Activated CD4-positive, alpha-beta T cell treated with anti-CD3 and anti-CD28 coated beads, Interleukin-2, amount 50 U/mL, for 24 hours (primary cell): ENCODE measurements around the gene GPD2.
"Not testable (repeated sequence)": the region's sequence is repeated elsewhere in the genome, so short reads cannot be mapped to it uniquely, and the experiment has no call there.

Experiments
- DNase-seq, 2 donors: peaks; one replicate each; pipeline ENCODE4 v3.0.0-alpha.2; 2020; ENCODE audit warnings: low read depth in 1 of 2, low spot score in 1 of 2

Gene GPD2

DNA sequence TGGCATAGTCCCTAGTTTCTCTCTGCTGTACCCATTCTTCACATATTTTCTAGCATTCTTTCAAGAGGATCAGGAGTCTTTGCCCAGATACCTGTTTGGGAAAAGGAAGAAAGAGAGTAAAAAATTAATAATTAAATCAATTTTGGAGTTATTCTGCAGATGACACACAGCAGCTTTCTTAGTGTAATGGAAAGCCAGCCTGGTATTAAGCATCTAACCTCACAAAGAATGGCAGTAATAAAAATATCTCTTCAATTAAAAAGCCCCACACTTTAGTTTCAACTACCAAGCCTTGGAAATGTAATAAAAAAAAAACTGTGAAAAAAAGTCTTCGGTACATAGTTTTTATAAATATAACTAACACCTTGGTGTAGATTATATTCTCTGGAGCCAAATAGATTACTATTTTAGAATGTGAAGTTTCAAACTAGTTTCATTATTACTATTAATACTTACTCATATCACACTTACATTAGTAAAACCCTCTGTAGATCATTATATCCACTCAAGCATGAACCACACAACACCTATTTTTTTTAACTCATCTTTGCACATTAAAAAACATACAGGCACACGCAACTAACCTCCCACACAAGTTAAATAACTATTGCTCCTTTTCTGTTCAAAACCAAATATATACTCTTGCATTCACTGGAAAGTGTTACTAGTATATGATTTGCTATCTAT lies 90.9 kb downstream of the GPD2 start:
- no peak for DNase-seq

DNA sequence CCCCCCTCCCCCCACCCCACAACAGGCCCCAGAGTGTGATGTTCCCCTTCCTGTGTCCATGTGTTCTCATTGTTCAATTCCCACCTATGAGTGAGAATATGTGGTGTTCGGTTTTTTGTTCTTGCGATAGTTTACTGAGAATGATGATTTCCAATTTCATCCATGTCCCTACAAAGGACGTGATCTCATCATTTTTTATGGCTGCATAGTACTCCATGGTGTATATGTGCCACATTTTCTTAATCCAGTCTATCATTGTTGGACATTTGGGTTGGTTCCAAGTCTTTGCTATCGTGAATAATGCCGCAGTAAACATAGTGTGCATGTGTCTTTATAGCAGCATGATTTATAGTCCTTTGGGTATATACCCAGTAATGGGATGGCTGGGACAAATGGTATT lies 92.4 kb downstream of the GPD2 start:
- DNase-seq = not testable (repeated sequence)

DNA sequence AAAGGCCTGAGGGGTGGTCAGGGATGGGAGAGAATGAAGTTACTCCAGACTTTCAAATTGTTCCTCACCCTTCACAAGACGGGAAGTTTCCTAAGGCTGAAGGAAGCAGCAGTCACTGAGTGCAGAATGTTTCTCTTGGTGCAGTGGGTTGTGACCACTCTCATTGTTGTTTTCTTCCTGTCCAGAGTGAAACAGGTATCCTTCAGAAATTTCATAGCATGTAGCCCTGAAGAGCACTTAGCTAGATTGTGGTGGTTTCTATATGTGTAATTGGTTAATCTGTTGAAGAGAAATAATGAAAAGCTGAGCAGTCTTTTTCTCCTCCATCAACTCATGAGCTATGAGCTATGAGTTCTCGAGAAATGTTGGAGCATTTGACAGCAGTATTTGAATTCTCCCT lies 96.8 kb downstream of the GPD2 start:
- no peak for DNase-seq

DNA sequence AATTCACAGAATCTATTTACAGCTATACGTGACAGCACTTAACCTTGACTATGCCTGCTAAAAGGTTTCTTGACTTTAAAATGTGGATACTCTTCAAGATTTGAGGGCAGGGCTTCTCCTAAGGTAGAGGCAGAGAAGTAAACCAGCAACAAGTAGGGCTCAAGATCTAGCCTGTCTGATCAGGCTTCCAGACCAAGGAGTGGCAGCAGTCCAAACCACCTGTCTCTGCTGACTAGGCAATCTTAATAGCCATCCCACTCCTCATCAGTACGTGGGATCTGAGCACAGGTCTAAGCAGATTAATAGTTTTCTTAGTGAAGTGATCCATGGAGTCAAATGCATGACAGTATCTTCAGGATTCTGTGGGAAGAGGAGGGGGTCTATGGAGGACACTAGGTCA lies 100.4 kb downstream of the GPD2 start:
- no peak for DNase-seq

DNA sequence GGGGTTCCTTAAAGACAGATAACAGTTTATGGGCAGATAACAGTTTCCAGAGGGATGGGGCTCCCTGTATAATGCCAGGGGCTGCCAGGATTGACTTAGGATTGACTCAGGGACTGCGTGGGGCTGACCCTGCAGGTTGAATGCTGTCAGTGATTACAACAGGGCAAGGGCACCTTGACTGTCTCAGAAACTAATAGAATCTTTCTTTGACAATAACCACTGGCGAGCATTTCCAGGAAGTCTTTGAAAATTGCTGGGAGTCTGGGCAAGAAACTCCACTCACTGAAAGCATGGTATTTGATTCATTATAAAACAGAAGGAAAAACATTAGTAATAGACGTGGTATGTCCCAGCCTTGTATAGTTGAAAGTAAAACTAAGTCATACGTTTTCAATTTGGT lies 101.0 kb downstream of the GPD2 start:
- no peak for DNase-seq

DNA sequence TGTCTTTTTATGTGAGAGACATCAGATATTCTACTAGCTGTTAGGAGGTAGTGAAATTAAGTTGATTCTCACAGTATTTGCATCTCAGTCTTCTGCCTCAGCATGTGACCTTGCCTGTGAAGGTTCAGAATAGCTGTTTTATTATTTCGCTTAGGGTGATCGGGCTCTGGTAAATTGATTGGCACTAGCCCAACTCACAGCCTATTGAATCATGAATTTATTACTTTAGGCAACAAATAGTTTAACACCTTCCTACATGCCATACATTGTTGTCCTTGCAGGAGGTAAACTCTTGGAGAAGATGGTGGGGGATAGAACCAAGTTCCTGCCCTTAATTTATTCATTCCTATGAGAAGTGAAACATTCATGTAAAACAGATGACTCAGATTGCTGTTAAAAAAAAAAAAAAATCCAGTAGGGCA lies 101.9 kb downstream of the GPD2 start:
- DNase-seq = no peak

DNA sequence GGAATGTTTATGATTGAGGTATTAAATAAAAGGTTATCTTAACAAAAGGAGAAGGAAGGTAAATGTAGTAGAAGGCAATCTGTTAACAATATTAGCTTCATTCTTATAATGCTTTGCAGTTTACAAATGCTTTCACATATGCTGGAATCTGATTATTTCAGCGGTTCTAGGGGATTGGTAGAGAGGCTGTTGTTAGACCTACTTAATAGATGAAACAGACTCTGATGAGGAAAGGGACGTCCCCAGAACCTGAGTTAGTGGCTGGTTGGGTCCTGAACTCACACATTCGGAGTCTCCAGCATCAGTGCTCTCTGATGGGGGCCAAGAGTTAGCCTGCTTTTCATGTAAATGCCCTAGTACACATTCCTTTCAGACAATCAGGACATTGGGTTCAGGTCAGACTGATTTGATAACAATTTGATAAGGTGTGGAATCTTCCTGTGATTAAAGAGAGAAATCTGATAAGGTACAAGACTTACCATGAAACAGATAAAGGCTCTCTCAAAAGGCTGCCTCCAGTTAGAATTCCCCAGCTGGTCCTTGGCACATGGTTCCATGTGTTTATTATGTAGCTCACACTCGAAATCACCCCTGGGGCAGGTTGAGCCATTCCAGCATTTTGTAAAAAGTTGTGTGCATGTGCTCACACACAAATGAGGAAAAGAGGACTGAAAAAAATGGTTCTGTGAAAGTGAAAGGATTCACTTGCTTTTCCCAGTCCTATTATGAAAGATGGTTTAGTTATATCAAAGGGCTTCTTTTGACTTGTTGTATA lies 103.1 kb downstream of the GPD2 start:
- no peak for DNase-seq

DNA sequence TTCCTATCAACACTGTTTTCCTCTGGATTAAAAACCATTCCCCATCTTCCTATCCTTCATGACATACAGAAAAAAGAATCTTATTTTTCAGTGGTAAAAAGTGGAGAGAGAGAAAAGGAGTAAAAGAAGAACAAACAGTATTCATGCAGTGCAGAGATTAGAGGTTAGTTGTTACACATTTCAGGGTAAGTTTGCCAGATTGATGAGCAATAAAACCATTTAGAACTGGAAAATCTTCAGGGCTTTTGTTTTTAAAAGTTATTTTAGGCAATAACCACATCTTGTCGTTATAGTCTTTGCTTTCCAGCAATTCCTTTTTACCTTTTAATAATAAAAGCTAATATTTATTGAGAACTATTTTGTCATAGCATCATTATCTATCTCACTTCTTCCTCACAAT lies 104.5 kb downstream of the GPD2 start:
- no peak for DNase-seq

DNA sequence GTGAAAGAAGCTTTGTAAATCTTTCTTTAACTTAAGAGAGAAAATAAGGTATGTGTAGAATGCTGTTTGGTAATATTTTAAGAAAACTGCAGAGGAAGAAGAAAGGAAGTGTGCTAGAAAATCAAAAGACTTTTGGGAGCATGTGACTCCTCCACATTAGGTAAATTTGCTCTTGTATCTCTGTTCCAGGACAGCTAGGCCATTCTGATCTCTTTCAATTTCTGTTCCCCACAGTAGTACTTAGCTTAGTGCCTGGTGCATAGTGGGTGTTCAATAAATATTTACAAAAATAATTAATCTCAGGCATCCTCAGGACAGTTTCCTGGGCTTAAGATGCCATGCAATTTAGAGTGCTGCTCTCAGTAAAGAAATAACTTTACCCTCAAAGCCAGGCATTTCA lies 105.0 kb downstream of the GPD2 start:
- DNase-seq = no peak

DNA sequence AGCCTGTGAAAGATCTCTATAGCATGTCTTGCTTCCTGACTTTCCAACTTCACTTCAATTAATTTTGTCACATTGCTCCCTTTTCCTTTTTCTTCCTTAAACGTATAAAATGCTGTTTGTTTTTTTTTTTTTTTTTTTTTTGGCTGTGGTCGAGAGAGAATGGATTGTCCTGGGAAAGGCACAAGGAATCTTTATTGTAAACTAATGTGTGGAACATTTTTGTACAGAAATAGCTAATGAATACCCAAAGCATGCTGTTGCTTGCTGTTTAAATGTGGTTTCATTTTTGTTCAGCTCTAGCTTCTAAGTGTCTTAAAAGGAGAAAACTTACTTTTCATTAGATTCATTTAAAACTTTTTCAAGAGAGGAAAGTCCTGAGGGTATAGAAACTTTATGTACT lies 105.5 kb downstream of the GPD2 start:
- no peak for DNase-seq

DNA sequence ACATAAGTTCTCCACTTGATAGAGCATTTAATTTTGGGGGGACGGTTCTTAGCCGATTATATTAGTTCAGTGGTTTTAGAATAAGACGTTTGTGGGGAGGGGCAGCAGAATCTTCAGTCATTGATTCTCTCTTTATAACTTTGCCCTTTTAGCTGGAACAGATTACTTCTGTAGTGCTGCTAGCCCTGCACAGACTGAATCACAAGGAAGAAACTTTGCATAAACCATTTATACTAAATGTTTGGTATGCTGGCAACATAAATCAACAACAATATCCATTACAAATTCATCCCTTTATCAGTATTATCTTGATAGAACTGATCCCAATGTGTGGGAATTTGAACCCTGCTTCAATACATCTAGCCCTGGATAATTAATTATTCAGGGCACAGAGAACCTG lies 112.2 kb downstream of the GPD2 start:
- DNase-seq = no peak

DNA sequence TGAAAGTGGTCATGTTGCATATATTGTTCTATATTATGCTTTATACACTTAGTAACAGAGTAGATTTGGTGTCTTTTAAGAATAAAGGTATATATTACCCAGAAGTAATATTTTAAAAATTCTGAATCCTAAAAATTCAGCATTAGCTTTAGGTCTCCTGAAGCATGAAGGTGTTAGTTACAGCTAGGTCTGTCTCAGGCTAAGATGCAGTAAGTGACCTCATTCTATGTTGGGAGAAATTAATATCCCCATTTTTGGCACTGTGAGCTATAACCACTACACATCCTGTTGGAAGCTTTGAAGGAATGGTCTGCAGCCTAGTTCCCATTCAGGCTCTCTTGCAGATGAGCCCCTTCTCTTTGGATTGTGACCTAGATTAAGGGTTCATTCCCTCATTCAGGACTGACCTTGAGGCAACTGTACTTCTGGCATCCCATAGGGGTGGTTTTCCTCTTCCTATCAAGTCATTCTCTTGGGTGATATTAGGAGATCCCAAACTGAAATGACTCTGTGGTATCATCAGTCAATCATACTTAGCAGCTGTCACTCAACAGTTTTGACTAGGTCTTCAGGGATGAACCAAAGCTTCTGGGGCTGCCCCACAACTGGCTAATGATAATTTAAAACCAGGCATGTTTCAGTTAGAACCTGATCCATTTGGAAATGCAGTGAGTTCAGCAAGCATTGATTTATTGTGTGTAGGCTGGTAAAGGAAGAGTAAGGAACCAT lies 117.7 kb downstream of the GPD2 start:
- DNase-seq = no peak

DNA sequence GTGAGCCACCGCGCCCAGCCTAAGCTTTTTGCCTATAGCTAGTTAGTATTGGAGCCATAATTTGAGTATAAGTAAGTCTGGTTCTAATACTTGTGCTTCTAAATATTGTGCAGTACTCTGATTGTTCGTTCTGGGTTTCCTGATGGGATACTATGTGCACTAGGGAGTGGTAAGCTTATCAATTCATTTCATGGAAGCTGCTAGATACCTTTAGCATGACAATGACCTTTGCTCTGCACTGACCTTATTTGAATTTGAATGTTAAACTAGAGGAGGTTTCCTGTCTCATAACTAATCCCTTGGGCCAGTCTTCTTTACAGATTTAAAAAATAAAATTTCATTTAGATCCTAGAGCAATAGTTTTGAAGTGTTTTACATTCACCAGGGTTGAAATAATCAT lies 125.1 kb downstream of the GPD2 start:
- no peak for DNase-seq

DNA sequence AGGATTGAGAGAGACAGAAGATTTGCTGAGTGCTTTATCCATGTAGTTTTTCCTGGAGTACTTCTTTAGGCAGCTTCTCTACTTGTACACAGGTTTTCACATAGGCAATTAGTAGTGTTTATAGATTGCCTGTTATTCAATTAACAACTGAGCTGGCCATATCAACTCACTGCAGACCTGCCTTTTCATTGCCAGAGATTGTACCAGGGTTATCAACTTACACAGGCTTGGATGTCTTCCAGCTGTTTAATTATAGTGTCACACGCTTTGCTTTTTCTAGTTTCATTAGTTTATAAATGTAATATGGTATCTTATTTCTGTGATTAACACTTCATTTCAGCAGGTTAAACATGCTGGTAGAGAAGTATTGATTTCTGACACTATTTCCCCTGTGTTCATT lies 125.9 kb downstream of the GPD2 start:
- DNase-seq = no peak

DNA sequence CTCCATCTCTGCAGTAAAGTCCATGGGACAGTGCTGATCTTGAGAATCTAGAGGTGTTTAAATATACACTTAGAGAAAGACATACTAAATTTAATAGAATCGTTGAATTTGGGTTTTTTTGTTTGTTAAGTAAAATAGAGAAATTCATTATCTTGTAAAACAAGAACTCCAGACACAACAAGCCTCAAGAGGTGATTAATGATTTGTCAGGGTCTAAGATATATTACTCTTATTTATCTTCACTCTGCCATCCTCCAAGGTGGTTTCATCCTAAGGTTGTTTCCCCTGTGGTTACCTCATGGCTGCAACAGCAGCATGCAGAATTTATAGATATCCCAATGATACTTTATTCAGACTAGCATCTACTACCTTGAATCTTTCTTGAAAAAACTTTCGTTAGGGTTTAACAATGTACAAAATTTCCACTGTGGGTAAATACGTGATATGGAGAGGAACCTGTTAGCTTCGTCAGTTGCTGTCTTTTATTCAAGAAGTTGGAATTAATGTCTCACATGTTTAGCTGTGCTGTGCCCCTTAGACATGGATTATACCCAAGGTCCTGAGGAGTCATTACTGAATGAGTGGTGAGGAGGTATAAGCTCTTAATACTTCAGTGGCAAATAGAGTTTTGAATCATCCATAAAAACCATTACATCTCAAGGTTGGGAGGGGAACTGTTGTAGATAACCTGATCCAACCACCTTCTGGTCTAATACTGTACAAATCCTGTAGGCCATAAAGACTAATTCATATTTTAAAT lies 128.0 kb downstream of the GPD2 start:
- DNase-seq = no peak

DNA sequence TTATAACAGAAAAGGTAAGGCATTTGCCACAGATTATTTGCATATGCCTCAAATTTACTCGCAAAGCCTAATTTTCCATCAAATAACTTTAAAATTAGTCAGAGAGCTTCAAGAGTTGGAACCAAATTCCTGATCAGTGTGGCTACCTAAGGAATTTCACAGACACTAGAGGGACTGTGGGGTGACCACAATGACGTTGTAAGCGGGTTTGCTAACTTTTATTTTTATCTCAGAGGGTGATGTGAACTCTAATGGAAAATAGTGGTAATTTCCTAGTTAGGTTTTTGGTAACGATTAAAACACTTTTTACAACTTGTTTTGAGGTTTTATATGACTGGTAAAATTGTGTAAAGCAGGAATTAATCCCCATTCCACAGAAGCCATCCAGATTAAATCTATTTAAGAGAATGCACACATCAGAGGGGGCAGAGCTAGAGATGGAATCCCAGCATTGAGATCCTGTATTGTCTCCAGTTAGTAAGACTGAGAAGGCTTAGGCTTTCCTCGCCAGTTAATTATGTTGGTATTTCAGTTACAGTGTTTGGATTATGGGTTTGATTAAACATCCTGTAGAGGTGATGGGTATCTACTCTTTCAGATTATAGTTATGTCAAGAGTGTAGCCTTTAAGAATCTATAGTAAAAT lies 129.0 kb downstream of the GPD2 start:
- no peak for DNase-seq

DNA sequence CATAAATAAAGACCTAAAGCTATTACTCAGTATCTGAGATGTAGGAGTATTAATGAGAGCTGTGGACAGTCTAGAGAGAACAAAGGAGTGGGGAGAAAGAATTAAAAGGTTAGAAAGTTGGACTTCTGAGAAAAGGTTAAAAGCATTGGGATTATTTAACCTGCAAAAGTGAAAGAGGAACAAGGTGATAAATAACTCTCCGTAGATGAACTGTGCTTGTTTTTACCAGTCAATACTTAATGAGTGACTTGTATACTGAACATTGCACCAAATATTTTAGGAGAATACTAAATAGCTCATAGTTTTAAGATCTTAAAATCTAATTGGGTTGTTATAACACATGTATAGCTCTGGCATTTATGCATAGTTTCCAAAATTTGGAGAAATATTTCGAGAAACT lies 137.5 kb downstream of the GPD2 start:
- no peak for DNase-seq

DNA sequence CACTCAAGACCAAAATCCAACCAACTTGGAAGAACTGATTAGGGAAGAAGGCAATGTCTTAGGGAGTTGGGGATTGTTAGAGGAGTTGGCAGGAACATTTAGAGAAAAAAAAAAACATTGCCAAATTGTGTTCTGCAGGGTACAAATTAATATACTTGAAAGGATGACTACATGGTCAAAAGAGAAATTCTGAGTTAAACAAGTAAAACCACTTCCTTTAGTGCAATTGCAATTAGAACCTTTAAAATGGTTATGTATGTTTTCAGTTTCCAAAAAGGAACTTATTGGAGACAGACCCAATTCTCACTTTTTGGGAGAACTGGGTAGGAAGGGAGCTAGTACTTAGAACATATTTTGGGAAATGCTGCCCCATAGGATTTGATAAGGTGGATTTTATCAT lies 137.9 kb downstream of the GPD2 start:
- DNase-seq = no peak

DNA sequence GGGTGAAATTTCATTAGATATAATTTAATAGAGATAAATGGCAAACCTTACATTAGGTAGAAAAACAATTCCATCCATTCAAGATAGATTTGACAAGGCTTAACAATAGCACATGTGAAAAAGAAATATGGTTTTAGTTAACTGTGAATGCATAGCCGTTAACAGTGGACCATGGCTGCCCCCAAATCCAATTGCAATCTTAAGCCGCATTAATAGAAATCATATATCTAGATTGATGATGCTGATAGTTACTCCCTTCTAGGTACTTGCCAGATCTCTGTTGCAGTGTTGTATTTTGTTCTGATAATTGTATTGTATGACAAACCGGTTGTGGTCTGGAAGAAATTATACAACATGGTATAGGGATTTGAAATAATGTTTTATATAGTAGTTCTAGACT lies 139.8 kb downstream of the GPD2 start:
- DNase-seq = no peak

DNA sequence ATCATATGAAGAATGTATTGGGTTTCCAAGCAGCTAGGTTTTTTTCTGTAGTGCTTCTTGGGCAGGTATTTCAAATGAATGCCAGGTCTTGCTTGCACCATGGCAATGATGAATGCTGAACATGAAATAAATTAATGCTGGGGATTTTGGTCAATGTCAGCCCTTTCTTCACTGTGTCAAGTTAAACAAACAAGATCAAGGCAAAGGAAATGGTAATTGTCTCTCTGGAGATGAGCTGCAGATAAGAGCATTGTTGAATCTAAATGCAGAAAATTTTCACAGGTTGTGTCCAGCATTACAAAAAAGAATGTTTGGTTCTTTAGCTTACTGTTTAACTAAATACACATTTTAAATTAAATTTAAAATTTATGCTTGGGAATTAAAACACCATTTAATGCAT lies 144.3 kb downstream of the GPD2 start:
- DNase-seq = no peak

DNA sequence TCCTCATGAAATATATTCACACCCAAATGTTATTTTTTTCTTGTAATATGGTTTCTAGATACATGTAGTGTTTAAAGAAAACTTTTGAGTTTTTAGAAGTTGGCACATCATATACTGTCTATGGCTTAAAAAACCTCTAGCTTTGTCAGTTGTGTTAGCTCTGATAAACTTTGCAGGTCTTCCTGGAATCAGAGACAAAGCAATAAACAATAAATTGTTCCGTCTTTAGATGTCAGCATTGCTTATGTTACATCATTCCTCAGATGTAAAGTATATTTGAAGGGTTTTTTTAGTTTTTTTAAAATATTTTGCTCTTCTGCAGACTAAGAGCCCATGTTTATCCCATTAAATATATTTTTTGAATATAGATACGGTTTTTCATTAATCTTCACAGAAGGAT lies 145.1 kb downstream of the GPD2 start:
- no peak for DNase-seq
